K562 (cell line): Measurements from ENCODE around the gene SUCLG1. TPM values are rescaled to one million over a fixed set of nuclear protein-coding genes. Genes with fewer than 3 reads are reported as not detected.

Source experiments
- ATAC-seq: fragments of 200-7000 bp; cut with Tn5 transposase; 3 replicates; pipeline ENCODE4 v1.9.1; 2020; ENCODE audit warnings: moderate library complexity
- BruUV-seq: library from RNA; stranded (reverse); fragments of 400-500 nt; replicated peaks from 2 replicates; lab custom pipeline; 2021; lab: Mats Ljungman, UMichigan
- CTCF ChIA-PET: fragments of 300-600 bp; formaldehyde crosslinking; extraction: SDS; loops from one replicate; lab custom pipeline; 2021; ENCODE audit warnings: low intra/inter-chr PET ratio; lab: Yijun Ruan, JAX
- POLR2A ChIA-PET: fragments of 300-600, 350-650 bp; sonication (Branson Sonifier 250); formaldehyde crosslinking; extraction: SDS; loops from one replicate; lab custom pipeline; 2021; ENCODE audit warnings: antibody characterized with exemption, inconsistent platforms; lab: Yijun Ruan, JAX
- DNase-seq, 4 experiments: peaks; one replicate each; pipeline versions ENCODE4 v3.0.0 to v3.0.0-alpha.2; 2011 to 2018; ENCODE audit warnings: low spot score in 3 of 4, mixed read lengths in 3 of 4; ENCODE audit errors: extremely low read depth in 1 of 4
- FAIRE-seq: peaks from 2 replicates; lab custom pipeline; 2011; peaks lifted over from hg19 to GRCh38; lab: Jason Lieb, UNC
- H2AFZ ChIP-seq: 2 replicates; pipeline ENCODE4 v1.6.0; 2011; ENCODE audit warnings: low read depth, low read length, control low read depth, inconsistent platforms
- H3K27ac ChIP-seq: fragments of 200-600 bp; 3 replicates; pipeline ENCODE4 v1.8.0; 2011; ENCODE audit warnings: low read depth, mild to moderate bottlenecking, control low read depth, inconsistent platforms, low read length, moderate library complexity, mixed read lengths; ENCODE audit errors: extremely low read depth
- H3K27me3 ChIP-seq, 2 experiments: fragments of 300-600 bp in 1 of 2; 2 replicates in 1 of 2; 3 replicates in 1 of 2; pipeline versions ENCODE4 v1.6.0 to v1.8.0; 2011; ENCODE audit warnings: inconsistent platforms in 2 of 2, low read length in 2 of 2, mild to moderate bottlenecking in 1 of 2, mixed read lengths in 1 of 2, moderate library complexity in 1 of 2; ENCODE audit not compliant: control insufficient read depth in 2 of 2, insufficient read depth in 2 of 2
- H3K36me3 ChIP-seq: fragments of 300-600 bp; 3 replicates; pipeline ENCODE4 v1.8.0; 2011; ENCODE audit warnings: mild to moderate bottlenecking, low read length, inconsistent platforms; ENCODE audit not compliant: control insufficient read depth, insufficient read depth
- H3K4me1 ChIP-seq, 2 experiments: fragments of 200-600 bp in 1 of 2; replicated peaks in 1 of 2; 2 replicates in 1 of 2; 3 replicates in 1 of 2; pipeline versions ENCODE4 v1.5.1 to v1.8.0; 2011; ENCODE audit warnings: inconsistent platforms in 2 of 2, low read length in 2 of 2, mild to moderate bottlenecking in 1 of 2, mixed read lengths in 1 of 2, moderate library complexity in 1 of 2; ENCODE audit not compliant: control insufficient read depth in 2 of 2, insufficient read depth in 2 of 2
- H3K4me2 ChIP-seq: 2 replicates; pipeline ENCODE4 v1.6.1; 2011; ENCODE audit warnings: low read length, control low read depth, inconsistent platforms, mixed read lengths; ENCODE audit not compliant: insufficient read depth
- H3K4me3 ChIP-seq: fragments of 200-600 bp; sonication (generic), shearing (Covaris generic); 2 replicates; pipeline ENCODE4 v1.5.1; 2016; ENCODE audit warnings: control low read depth, inconsistent platforms
- H3K79me2 ChIP-seq: fragments of 200-600 bp; 3 replicates; pipeline ENCODE4 v1.8.0; 2011; ENCODE audit warnings: low read length, inconsistent platforms; ENCODE audit not compliant: control insufficient read depth, insufficient read depth
- H3K9ac ChIP-seq, 2 experiments: 2 replicates each; pipeline versions ENCODE4 v1.6.0 to v1.6.1; 2011; ENCODE audit warnings: low read depth in 2 of 2, low read length in 2 of 2, control low read depth in 1 of 2, inconsistent platforms in 1 of 2, mild to moderate bottlenecking in 1 of 2, mixed read lengths in 1 of 2; ENCODE audit not compliant: insufficient read depth in 1 of 2
- H3K9me1 ChIP-seq: one replicate; pipeline ENCODE4 v1.6.0; 2011; ENCODE audit warnings: inconsistent platforms, mild to moderate bottlenecking, low read length, moderate library complexity; ENCODE audit not compliant: control insufficient read depth, insufficient read depth
- H3K9me3 ChIP-seq: replicated peaks from 2 replicates; pipeline ENCODE4 v1.5.1; 2011; ENCODE audit warnings: low read depth, low read length, inconsistent platforms; ENCODE audit not compliant: control insufficient read depth, insufficient read depth
- H4K20me1 ChIP-seq: replicated peaks from 2 replicates; pipeline ENCODE4 v1.6.1; 2011; ENCODE audit warnings: low read length, inconsistent platforms, mixed read lengths; ENCODE audit not compliant: control insufficient read depth, insufficient read depth
- CBFA2T2 ChIP-seq: fragments of 450-650 bp; conservative IDR thresholded peaks from 2 replicates; pipeline ENCODE4 v1.6.1; 2017; ENCODE audit warnings: mild to moderate bottlenecking
- CBFA2T3 ChIP-seq: fragments of 450-650 bp; IDR thresholded peaks from 2 replicates; pipeline ENCODE4 v1.6.1; 2017
- FOS ChIP-seq: IDR thresholded peaks from 3 replicates; pipeline ENCODE4 v1.6.1; 2011; ENCODE audit not compliant: insufficient read length; ENCODE audit errors: extremely low read depth
- MBD2 ChIP-seq: sonication (generic); IDR thresholded peaks from 2 replicates; pipeline ENCODE4 v1.6.1; 2016; ENCODE audit warnings: low read depth, borderline replicate concordance
- NFE2L1 ChIP-seq: fragments of 450-650 bp; IDR thresholded peaks from 2 replicates; pipeline ENCODE4 v1.6.1; 2016; ENCODE audit warnings: missing genetic modification characterization, low read depth, mild to moderate bottlenecking, missing compliant biosample characterization, moderate library complexity, borderline replicate concordance
- NFIC ChIP-seq: fragments of 450-650 bp; IDR thresholded peaks from 2 replicates; pipeline ENCODE4 v1.6.1; 2017; ENCODE audit warnings: mild to moderate bottlenecking, inconsistent platforms
- NFIX ChIP-seq: fragments of 250-450 bp; sonication (Bioruptor Pico); IDR thresholded peaks from 2 replicates; pipeline ENCODE4 v1.4.0; 2020; ENCODE audit warnings: low read depth, mild to moderate bottlenecking, moderate library complexity
- NKRF ChIP-seq: fragments of 450-650 bp; IDR thresholded peaks from 2 replicates; pipeline ENCODE4 v1.6.1; 2016; ENCODE audit warnings: borderline replicate concordance
- NR1H2 ChIP-seq: sonication (generic); formaldehyde crosslinking; IDR thresholded peaks from 2 replicates; pipeline ENCODE4 v1.4.0; 2020; ENCODE audit warnings: mild to moderate bottlenecking, missing genetic modification reagents
- SAP30 ChIP-seq: fragments of 200-600 bp; sonication (generic); IDR thresholded peaks from 2 replicates; pipeline ENCODE4 v1.6.1; 2012; ENCODE audit warnings: borderline replicate concordance, low read depth, mild to moderate bottlenecking, moderate library complexity, low read length, control low read depth, inconsistent platforms; ENCODE audit not compliant: insufficient read depth, poor library complexity, severe bottlenecking
- STAT5A ChIP-seq: IDR thresholded peaks from 2 replicates; pipeline ENCODE4 v1.6.1; 2012; ENCODE audit warnings: low read length, inconsistent platforms, borderline replicate concordance
- TGIF2 ChIP-seq: sonication (generic); formaldehyde crosslinking; IDR thresholded peaks from 2 replicates; pipeline ENCODE4 v1.8.1; 2022; ENCODE audit warnings: mild to moderate bottlenecking, missing genetic modification reagents, moderate library complexity
- ZNF3 ChIP-seq: fragments of 250-450 bp; sonication (Bioruptor Pico); IDR thresholded peaks from 2 replicates; pipeline ENCODE4 v1.5.0; 2021; ENCODE audit warnings: mild to moderate bottlenecking, moderate library complexity
- WGBS: fragments of 100-300 bp; shearing (Covaris generic); methylation state at CpG from one replicate; pipeline ENCODE4 v1.1.6; 2016; ENCODE audit warnings: low coverage, mixed read lengths; ENCODE audit not compliant: insufficient coverage; ENCODE audit errors: missing lambda C conversion rate; 5-methylcytosine and 5-hydroxymethylcytosine counted together
- in situ Hi-C: fragments of 300-500 bp; cut with MboI; formaldehyde crosslinking; loops from 4 replicates; pipeline ENCODE4 v1.15.0; 2018; ENCODE audit warnings: inconsistent platforms, mixed read lengths
- intact Hi-C: fragments of 100-400 bp; cut with micrococcal nuclease; formaldehyde crosslinking; loops from 2 replicates; pipeline ENCODE4 v1.14.2; 2022
- polyA plus RNA-seq, 8 experiments: library from polyadenylated mRNA; depleted of rRNA in 4 of 8; stranded (reverse) in 5 of 8; unstranded in 3 of 8; fragments of >200 nt; fragmentation: Nextera tagmentation in 2 of 8; fragmentation: Illumina TruSeq in 1 of 8; extraction: Ambion mirVana in 2 of 8; extraction: Trizol in 1 of 8; gene quantifications; 2 replicates each; pipeline versions ENCODE4 v1.2.1 to v1.2.3, GENCODE V29; 2011 to 2014; ENCODE audit warnings: inconsistent platforms in 1 of 8, missing spikeins in 1 of 8
- total RNA-seq, 7 experiments: library from RNA; depleted of rRNA in 6 of 7; stranded (reverse); fragments of >200 nt in 6 of 7; fragmentation: Illumina TruSeq in 2 of 7; extraction: Trizol in 2 of 7; gene quantifications; 2 replicates each; pipeline versions ENCODE4 v1.2.1 to v1.2.3, GENCODE V29; 2011 to 2021; ENCODE audit warnings: low replicate concordance in 1 of 7

SUCLG1 gene
- total and polyA plus RNA-seq, 9 of the 15 experiments (the other 6 are each of a cell fraction or from before 2014, with no cell fraction given), result 90.5 to 325 (median 115) TPM

GRCh38 chr2:84493514-84493913 is 34.4 kb upstream of the SUCLG1 start:
- no peaks in the 10 kb centered on the region for H3K79me2 ChIP-seq
- DNase-seq, result no peak
- TF ChIP-seq NKRF, result no peak
- no peak for TF ChIP-seq CBFA2T3
- TF ChIP-seq MBD2, result no peak
- TF ChIP-seq STAT5A, result no peak
- no peak for TF ChIP-seq FOS
- TF ChIP-seq TGIF2 (CRISPR knock-in tag), result no peak
- no peak for TF ChIP-seq CBFA2T2
- TF ChIP-seq ZNF3 (CRISPR knock-in tag), result no peak
- no peak for TF ChIP-seq NFIX
- TF ChIP-seq NFE2L1 (tag), result no peak
- TF ChIP-seq NR1H2 (CRISPR knock-in tag), result no peak
- TF ChIP-seq SAP30, result no peak
- no peak for TF ChIP-seq NFIC
- H4K20me1 ChIP-seq, result no peaks in the 10 kb centered on the region; the same call in 1 of the 2 replicates
- no peak for FAIRE-seq
- H3K4me2 ChIP-seq, result no peak overlapping the region
- no peaks in the 10 kb centered on the region for H3K4me1 ChIP-seq
- H3K36me3 ChIP-seq, result no peaks in the 10 kb centered on the region
- no peak overlapping the region for H3K27ac ChIP-seq
- H3K9me1 ChIP-seq, result no peaks in the 10 kb centered on the region
- 0% methylated on average over 5 of the region's 5 CpGs for WGBS
- H3K9ac ChIP-seq, result no peak overlapping the region
- ChIA-PET POLR2A (no interaction called here), CTCF (interaction anchor here (0.7 to 1.0 kb wide), 2 partner anchors 432 to 433 kb away, joined by 3 read pairs; no protein-coding TSS in a partner anchor)
- in situ Hi-C loops, result no loop called here
- ATAC-seq, result no peak
- no peak overlapping the region for H2AFZ ChIP-seq
- intact Hi-C loops, result loop anchor here (5.0 kb wide), 1 partner anchor 804 kb away; no protein-coding TSS in a partner anchor
- H3K9me3 ChIP-seq, result no peaks in the 10 kb centered on the region
- BruUV-seq, result no TSS peak
- no peak overlapping the region for H3K4me3 ChIP-seq
- 0 out of 5 replicates have a peak, but pooled peaks cover 0 to 3% of the 10 kb centered on the region in 2 experiments for H3K27me3 ChIP-seq
